Esophagus squamous epithelium (tissue), 4 donors: ENCODE data around the gene OVAAL.
"Not testable (repeated sequence)": the region's sequence is repeated elsewhere in the genome, so short reads cannot be mapped to it uniquely, and the experiment has no call there.

ENCODE experiments used
- CTCF ChIP-seq, 6 experiments: fragments of 450-650 bp in 4 of 6; fragments of 200-600 bp in 2 of 6; sonication (generic) in 2 of 6; IDR thresholded peaks; one replicate each; pipeline ENCODE4 v1.5.1; 2016 to 2019; ENCODE audit warnings: antibody characterized with exemption in 6 of 6, mild to moderate bottlenecking in 4 of 6, moderate library complexity in 4 of 6
- POLR2A ChIP-seq, 4 donors: fragments of 450-650 bp; IDR thresholded peaks; one replicate each; pipeline ENCODE4 v1.6.1; 2017; ENCODE audit warnings: antibody characterized with exemption in 4 of 4, mild to moderate bottlenecking in 4 of 4, moderate library complexity in 3 of 4

- TF ChIP-seq CTCF, POLR2A (IDR thresholded peaks at IDR 0.05): not testable (repeated sequence)
Measured at GRCh38 chr1:180553046-180553445, 5.7 kb upstream of the OVAAL start.
